Activated CD8-positive, alpha-beta T cell treated with anti-CD3 and anti-CD28 coated beads for 36 hours (primary cell): Measurements from ENCODE around the gene ENAH. TPM values are rescaled to one million over a fixed set of nuclear protein-coding genes. Genes with fewer than 3 reads are reported as not detected.
"Not testable (repeated sequence)": the region's sequence is repeated elsewhere in the genome, so short reads cannot be mapped to it uniquely, and the experiment has no call there.

Experiments
- ATAC-seq: fragments of 200-7000 bp; cut with Tn5 transposase; one replicate; pipeline ENCODE4 v1.10.0; 2021; ENCODE audit warnings: mild to moderate bottlenecking, moderate library complexity
- CTCF ChIA-PET: fragments of 350-600 bp; sonication (Branson Sonifier 250); formaldehyde crosslinking; loops from one replicate; lab custom pipeline; 2021; ENCODE audit warnings: antibody characterized with exemption; lab: Charles Lee
- POLR2A ChIA-PET: fragments of 350-600 bp; sonication (Branson Sonifier 250); formaldehyde crosslinking; loops from one replicate; lab custom pipeline; 2021; ENCODE audit warnings: antibody characterized with exemption; lab: Charles Lee
- DNase-seq: peaks from one replicate; pipeline ENCODE4 v3.0.0-alpha.2; 2020
- H3K27ac Mint-ChIP-seq: one replicate; pipeline ENCODE4 v1.8.0; 2021; ENCODE audit warnings: mild to moderate bottlenecking, mixed read lengths
- H3K27me3 Mint-ChIP-seq: one replicate; pipeline ENCODE4 v1.8.0; 2021; ENCODE audit warnings: mixed read lengths
- H3K36me3 Mint-ChIP-seq: one replicate; pipeline ENCODE4 v1.8.0; 2021; ENCODE audit warnings: low read depth, mixed read lengths
- H3K4me1 Mint-ChIP-seq: one replicate; pipeline ENCODE4 v1.8.0; 2021; ENCODE audit warnings: low read depth, mixed read lengths
- H3K4me3 Mint-ChIP-seq: one replicate; pipeline ENCODE4 v1.8.0; 2021; ENCODE audit warnings: mild to moderate bottlenecking, moderate library complexity, mixed read lengths
- H3K9me3 Mint-ChIP-seq: one replicate; pipeline ENCODE4 v1.8.0; 2021; ENCODE audit warnings: mixed read lengths
- CTCF ChIP-seq: fragments of 200-600 bp; IDR thresholded peaks from one replicate; pipeline ENCODE4 v1.8.0; 2022; ENCODE audit warnings: antibody characterized with exemption, mild to moderate bottlenecking
- intact Hi-C: fragments of 100-400 bp; cut with micrococcal nuclease; formaldehyde crosslinking; loops from one replicate; pipeline ENCODE4 v1.10.0; 2022
- total RNA-seq, 2 experiments: library from RNA; stranded (reverse); gene quantifications; one replicate each; pipeline ENCODE4 v1.2.3, GENCODE V29; 2021

ENAH gene
- total RNA-seq, 2 experiments from 2014 or later: 0.51 to 0.65 TPM

DNA sequence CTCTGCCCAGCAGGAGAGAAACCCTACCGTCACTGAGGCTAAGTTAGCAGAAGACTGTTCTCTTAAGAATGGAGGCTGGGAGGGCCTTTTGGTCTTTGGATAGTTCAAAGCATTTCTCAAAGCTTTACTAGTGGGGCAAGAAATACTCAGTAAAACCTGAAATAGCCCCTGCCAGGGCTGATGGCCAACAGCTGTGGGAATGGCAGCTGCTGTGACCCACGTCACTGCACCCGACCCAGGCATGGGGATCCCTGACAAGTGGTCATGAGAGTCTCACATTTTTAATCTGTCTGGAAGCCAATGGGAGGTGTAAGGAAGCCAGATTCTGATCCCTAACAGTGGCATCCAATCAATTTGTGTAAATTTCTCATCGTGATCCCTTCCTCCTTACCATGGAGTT, 44.5 kb upstream of the ENAH start:
- no peak overlapping the region for H3K4me3 Mint-ChIP-seq
- no peak for DNase-seq
- ATAC-seq: no peak
- H3K36me3 Mint-ChIP-seq: no peaks in the 10 kb centered on the region
- no peaks in the 10 kb centered on the region for H3K27me3 Mint-ChIP-seq
- intact Hi-C loops: no loop called here
- TF ChIP-seq CTCF: no peak
- CTCF ChIA-PET: interaction anchor here (0.7 kb wide), 1 partner anchor 102 kb away, joined by 3 read pairs; no protein-coding TSS in a partner anchor
- H3K9me3 Mint-ChIP-seq: no peaks in the 10 kb centered on the region
- H3K27ac Mint-ChIP-seq: no peak overlapping the region
- H3K4me1 Mint-ChIP-seq: no peaks in the 10 kb centered on the region
- POLR2A ChIA-PET: no interaction called here

- CTCF ChIA-PET: interaction anchor here (1.3 kb wide), 1 partner anchor 280 kb away, joined by 3 read pairs; no protein-coding TSS in a partner anchor
- DNase-seq (no peak), ATAC-seq (no peak)
- Mint-ChIP-seq H3K27me3 (no peaks in the 10 kb centered on the region), H3K9me3 (no peaks in the 10 kb centered on the region), H3K27ac (no peak overlapping the region), H3K4me3 (no peak overlapping the region), H3K4me1 (no peaks in the 10 kb centered on the region), H3K36me3 (no peaks in the 10 kb centered on the region)
- TF ChIP-seq CTCF: no peak
- POLR2A ChIA-PET: no interaction called here
- intact Hi-C loops: no loop called here
Observed at GRCh38 chr1:225695578-225696337, 42.8 kb upstream of the ENAH start.

- ChIA-PET POLR2A (no interaction called here), CTCF (no interaction called here)
- Mint-ChIP-seq H3K4me1 (no peaks in the 10 kb centered on the region), H3K27me3 (no peaks in the 10 kb centered on the region), H3K4me3 (no peak overlapping the region), H3K9me3 (no peaks in the 10 kb centered on the region), H3K27ac (no peak overlapping the region), H3K36me3 (no peaks in the 10 kb centered on the region)
- ATAC-seq (no peak), DNase-seq (no peak)
- intact Hi-C loops: no loop called here
- TF ChIP-seq CTCF: no peak
Observed at GRCh38 chr1:225694151-225694603, 41.3 kb upstream of the ENAH start.

- H3K36me3 Mint-ChIP-seq, H3K4me3 Mint-ChIP-seq, POLR2A ChIA-PET, intact Hi-C loops, H3K27me3 Mint-ChIP-seq, CTCF ChIA-PET, H3K4me1 Mint-ChIP-seq, ATAC-seq, H3K9me3 Mint-ChIP-seq, H3K27ac Mint-ChIP-seq, DNase-seq: not testable (repeated sequence)
Observed at GRCh38 chr1:225693697-225694096, 40.8 kb upstream of the ENAH start.

DNA sequence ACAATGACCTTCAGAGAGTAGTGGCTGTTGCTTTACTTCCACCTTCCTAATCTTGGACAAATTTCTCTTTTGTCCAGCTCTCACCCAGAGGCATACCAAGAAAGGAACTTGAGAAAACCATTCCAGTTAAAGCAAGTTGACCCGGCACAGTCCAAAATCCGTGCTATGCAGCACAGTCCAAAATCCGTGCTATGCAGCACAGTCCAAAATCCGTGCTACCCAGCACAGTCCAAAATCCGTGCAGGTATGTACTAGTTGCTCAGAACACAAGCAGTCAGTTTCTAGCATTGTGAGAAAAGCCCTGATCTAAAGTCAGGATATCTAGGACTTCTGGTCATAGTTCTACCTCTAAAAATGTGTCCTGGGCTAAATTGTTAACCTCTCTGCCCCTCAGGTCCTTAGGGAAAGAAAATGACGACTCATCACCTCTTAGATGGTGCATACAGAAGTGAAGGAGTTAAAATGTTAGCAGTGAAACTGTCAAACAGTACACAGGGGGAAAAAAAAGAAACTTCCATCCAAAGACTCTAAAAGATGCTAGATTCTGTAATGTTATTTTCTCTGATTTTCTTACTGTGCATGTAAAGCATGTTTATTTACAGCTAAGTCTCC, 40.3 kb upstream of the ENAH start:
- H3K4me3 Mint-ChIP-seq: no peak overlapping the region
- H3K27me3 Mint-ChIP-seq: no peaks in the 10 kb centered on the region
- CTCF ChIA-PET: no interaction called here
- POLR2A ChIA-PET: interaction anchor here (0.7 kb wide), 1 partner anchor 11 kb away, joined by 4 read pairs; no protein-coding TSS in a partner anchor
- TF ChIP-seq CTCF: no peak
- DNase-seq: no peak
- no peak for ATAC-seq
- intact Hi-C loops: no loop called here
- H3K9me3 Mint-ChIP-seq: no peaks in the 10 kb centered on the region
- H3K36me3 Mint-ChIP-seq: no peaks in the 10 kb centered on the region
- no peak overlapping the region for H3K27ac Mint-ChIP-seq
- H3K4me1 Mint-ChIP-seq: no peaks in the 10 kb centered on the region
